OCI-M1 (cell line): ENCODE results near the gene SNX25.
A peak's percentile ranks its signal among the peaks of the same experiment; 100 is the strongest.
"Not testable (repeated sequence)": the region's sequence is repeated elsewhere in the genome, so short reads cannot be mapped to it uniquely, and the experiment has no call there.

Experiments used
- DNase-seq: peaks from one replicate; lab custom pipeline; 2025; lab: John Stamatoyannopoulos, UW

Gene SNX25

DNA sequence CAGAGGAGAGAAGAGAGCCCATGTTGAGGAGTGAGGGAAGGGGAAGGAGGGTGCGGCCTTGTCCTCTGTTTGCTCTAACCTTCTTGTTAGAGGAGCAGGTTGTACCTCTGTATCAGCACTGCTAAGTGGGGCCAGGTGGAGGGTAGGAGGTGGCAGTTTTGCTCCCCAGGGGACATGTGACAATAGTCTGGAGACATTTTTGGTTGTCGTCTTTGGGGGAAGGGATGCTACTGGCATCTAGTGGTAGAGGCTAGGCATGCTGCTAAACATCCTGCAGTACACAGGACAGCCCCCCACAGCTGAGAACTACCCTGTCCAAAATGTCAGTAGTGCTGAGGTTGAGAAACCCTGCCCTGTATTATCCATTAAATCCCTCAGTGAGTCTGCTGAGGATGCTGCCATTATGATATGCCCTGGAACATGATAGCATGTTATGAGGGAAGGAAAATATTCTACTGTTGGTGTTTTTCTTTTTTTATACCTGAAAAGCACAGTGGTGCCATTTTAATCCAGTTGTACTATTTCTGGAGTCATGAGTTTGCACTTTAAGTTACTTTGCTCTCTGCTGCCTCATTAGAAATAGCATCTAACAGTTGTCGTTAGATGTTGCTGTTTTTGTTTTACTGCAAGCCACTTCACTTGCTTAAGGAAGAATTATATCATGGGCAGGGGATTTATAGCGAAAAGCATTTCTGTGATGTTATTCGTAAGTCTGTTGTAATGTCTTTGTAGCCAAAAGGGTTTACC, 95.7 kb downstream of the SNX25 start:
- peak; percentile 64 for DNase-seq

DNA sequence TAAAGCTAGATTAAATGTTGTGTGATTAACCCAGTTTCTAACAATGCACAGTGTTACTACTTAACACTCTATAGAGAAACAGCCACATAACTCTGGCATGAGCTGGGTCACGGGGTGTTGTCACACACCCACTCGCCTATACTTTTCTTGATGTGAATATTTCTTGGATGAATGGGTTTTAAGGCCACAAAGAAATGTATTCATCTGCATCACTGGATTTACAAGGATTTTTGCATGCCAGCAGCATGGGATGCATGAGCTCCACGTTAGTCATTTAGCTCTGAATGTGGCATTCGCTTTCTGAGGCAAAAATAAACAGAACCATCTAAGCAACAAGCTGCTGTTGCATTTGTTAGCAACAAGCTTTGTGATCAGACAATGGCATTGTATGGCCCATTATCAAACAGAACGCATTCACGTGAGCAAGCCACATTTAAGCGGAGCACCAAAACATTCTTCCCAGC, 96.6 kb downstream of the SNX25 start:
- no peak for DNase-seq

DNA sequence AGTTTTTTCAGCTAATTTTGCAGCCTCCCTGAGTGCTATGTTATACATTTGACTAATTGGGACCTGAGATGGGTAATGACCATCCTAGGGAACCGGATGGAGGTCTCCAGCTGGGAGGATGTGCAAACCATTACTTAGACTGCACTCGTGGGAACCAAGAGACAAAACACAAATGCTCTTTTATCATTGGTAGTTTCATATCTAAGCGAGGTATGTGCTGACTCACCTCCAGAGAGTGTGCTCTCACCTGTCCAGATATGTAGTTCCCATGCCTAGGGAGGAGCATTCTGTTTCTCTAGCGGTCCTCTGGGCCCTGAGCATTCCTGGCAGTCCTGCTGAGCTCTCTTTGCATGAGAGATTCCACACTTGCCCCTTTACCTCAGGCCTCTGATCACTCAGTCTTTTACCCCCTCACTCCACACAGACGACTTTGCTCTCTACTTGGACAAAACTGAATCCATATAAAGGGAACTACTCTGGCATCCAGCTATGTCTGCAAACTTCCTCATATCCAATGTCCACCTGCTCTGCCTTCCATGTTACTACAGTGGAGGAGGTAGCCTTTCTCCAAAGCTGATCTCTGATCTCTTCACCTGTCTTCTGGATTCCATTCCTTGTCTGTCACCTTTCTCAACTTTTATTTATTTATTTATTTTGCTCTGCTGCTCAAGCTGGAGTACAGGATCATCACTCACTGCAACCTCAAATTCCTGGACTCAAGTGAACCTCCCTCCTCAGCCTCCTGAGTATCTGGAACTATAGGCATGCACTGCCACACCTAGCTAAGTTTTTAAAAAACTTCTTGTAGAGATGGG, 97.9 kb downstream of the SNX25 start:
- no peak for DNase-seq

DNA sequence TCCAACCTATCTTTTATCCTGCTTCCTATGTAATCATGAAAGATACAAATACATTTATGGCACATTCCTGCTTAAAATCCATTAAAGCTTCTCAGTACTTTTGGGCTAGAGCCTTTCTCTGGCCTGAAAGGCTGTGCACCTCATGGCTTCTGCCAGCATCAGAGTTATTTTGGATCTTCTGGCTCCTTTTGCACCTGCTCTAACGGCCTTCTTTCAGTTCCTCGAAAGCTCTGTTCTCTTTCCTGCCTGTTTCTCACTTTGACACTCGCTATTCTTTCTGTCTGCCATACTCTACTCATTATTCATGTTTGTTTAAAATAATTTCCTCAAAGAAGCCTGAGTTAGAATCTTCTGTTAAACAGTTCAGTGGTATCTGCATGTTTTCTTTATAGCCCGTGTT, 100.4 kb downstream of the SNX25 start:
- DNase-seq, result no peak

DNA sequence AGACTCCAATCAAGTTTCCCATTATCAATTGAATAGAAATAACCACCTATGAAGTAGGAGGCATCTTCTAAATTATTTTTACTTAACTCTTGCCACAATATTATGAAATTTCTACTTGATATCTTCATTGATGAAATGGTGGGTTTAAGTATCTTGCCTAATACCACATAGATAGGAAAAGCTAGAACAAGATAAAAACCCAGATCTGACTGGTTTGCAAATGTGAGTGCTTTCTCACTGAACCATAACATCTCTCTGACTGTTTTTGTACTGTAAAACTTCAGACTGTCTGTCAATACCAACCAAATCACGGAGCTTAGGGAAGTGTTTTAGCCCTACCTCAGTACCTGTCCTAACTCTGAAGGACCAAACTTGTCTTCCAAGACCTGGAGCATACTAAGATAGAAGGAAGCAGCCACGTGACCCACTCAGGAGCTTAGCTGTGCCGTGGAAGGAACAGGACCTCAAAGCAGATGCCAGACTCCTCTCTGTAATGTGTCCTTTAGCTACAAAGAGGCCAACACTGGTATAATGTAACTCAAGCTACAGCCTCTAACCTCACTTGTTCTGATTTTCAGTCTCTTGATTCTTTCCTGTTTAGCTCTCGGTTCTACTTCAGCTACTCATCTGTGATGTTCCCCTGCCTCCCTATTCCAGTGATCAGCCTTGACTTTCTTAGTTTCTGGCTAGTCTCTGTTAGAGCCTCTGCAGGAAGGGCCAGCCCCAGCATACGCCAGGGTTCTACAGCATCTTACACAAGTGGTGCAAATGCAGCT, 101.9 kb downstream of the SNX25 start:
- no peak for DNase-seq

DNA sequence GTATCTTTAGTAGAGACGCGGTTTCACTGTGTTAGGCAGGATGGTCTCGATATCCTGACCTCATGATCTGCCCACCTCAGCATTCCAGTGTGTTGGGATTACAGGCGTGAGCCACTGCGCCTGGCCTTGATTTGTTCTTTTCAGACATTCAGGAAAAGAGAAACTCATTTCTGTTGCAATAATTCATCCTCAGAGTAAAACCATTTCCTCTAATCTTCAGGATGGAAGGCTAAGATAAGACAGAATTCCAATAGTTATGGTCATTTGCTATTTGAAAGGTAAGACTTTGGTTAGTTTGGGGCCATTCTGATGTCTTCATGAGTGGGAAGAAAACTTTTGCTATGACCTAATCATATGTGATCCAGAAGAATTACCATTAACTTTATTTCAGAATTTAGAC, 103.3 kb downstream of the SNX25 start:
- no peak for DNase-seq

DNA sequence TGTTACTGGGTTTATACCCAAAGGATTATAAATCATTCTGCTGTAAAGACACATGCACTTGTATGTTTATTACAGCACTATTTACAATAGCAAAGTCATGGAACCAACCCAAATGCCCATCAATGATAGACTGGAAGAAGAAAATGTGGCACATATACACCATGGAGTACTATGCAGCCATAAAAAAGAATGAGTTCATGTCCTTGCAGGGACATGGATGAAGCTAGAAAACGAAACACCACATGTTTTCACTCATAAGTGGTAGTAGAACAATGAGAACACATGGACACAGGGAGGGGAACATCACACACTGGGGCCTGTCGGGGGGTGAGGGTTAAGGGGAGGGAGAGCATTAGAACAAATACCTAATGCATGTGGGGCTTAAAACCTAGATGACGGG, 108.1 kb downstream of the SNX25 start:
- DNase-seq, result not testable (repeated sequence)

DNA sequence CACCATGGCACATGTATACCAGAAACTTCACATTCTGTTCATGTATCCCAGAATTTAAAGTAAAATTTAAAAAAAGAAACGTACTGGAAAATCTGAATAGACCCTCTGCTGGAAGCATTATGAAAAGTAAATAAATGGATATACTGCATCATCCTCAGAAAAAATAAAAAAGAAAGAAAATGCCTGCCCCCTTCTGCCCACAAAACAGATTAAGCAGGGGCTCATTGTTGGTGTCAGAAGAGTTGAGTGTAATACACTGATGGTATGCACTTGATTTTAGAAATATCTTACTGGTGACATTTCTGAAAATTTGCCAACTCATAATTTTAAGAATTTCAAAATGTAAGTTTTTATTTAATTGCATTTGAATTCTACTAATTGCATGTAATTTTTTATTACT, 108.5 kb downstream of the SNX25 start:
- DNase-seq, result peak; percentile 29

DNA sequence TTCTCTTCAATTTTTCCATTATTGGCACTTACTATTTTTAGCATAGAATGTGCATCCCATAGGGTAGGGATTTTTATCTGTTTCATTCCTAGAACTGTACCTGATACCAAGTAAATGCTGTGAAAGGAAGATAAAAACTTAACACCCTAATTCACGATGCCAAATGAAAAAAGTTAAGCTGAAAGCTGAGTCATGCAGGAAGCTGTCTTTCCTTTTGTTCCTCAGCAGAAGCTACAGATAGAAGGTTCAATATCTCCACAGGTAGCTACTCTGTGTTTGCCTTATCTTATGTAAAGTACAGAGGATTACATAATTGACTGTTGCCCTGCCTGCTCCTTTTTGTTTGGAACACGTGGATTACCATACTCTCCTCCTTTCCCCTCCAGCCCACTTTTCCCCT, 109.3 kb downstream of the SNX25 start:
- DNase-seq, result peak; percentile 83

DNA sequence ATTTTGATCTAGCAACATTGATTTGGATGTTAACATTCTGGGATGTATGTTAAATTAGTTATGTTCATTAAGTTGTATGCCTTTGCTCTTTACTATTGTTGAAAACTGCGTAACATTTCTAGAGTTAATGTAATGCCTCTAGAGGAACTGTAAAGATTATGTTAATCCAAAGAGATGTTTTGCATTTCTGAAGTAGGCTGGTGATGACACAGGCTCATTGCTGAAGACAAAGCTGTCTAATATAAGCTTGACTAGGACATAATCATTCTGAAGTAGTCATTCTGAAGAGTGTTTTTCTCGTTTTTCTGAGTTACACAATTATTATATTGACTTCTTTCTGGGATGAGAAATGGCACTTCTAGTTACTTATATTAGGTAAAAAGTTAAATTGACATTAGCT, 113.4 kb downstream of the SNX25 start:
- DNase-seq, result no peak

DNA sequence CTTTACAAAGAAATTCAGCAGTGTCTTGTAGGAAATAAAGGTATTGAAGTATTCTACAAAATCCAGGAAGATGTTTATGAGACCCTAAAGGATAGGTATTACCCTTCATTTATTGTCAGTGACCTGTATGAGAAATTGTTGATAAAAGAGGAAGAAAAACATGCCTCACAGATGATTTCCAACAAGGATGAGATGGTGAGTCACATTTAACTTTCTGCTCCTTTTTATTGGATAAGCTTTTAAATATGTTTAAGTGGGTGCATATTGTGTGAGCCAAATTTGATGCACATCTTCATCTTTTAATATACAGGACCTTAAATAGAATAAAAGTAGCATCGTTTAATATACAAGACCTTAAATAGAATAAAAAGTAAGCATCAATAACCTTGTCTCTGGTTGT, 114.2 kb downstream of the SNX25 start:
- no peak for DNase-seq

DNA sequence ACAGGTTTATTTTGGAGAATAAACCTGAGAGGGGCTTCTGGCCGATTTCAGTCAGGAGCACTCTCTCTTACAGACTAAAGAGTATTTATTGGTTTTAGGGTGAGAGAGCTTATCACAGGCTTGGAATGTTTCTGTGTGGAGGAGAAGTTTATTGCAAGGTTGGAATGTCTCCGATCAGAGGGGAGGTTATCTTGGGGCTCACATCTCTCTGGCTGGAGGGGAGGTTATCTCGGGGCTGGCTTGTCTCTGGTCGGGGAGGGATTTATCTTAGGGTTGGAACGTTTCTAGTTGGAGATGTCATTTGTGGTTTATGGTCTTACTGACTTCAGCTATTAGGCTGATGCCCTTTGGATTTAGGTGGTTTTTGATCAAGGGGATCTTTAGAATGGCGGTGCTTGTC, 115.0 kb downstream of the SNX25 start:
- not testable (repeated sequence) for DNase-seq

DNA sequence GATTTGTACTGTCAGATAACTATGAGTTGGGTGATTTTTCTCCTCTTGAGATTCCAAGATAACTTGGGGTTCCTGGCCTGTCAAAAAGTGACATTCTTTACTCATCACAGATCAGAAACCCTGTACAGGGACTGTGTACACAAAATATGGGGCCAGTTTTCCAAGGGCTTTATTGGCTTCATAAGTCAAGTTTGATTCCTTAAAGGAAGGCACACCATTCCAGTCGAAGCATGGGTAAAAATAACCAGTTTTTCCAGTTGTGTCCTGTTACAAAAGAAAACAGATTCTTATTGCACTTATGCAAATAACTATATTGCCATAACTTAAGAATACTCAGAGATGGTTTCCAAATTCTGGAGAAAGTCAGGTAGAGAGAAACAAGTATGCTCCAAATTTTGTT, 116.3 kb downstream of the SNX25 start:
- not testable (repeated sequence) for DNase-seq

DNA sequence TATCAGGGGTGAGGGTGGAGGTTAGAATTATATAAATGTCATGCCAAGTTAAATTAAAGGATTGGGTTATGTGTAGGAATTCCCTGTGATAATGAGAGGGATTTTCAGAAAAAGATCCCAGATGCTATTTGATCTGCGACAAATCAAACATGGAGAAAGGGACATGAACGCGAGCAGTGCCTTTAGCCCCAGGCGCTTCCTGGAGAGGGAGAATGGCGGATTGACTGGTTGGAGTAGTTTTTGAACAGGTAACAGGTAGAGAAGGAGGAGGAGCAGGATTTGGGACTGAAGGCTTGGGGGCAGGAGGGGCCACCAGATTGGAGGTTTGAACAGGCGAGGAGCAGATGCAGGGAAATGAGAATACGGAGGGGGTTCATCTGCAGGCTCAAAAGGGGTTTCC, 119.2 kb downstream of the SNX25 start:
- no peak for DNase-seq

DNA sequence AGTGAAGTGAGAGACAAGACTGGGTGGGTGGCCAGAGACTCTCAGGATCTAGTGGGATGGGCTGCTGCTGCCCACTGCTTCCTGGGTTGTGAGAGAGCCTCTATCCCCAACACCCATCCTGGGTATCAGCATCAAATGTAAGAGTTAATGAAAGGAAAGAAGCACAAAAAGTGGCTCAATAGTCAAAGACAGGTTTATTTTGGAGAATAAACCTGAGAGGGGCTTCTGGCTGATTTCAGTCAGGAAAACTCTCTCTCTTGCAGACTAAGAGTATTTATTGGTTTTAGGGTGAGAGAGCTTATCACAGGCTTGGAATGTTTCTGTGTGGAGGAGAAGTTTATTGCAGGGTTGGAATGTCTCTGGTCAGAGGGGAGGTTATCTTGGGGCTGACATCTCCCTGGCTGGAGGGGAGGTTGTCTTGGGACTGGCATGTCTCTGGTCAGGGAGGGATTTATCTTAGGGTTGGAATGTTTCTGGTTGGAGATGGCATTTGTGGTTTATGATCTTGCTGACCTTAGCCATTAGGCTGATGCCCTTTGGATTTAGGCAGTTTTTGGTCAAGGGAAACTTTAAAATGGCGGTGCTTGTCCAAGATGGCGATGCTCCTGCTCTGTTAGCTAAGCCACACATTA, 120.6 kb downstream of the SNX25 start:
- not testable (repeated sequence) for DNase-seq

DNA sequence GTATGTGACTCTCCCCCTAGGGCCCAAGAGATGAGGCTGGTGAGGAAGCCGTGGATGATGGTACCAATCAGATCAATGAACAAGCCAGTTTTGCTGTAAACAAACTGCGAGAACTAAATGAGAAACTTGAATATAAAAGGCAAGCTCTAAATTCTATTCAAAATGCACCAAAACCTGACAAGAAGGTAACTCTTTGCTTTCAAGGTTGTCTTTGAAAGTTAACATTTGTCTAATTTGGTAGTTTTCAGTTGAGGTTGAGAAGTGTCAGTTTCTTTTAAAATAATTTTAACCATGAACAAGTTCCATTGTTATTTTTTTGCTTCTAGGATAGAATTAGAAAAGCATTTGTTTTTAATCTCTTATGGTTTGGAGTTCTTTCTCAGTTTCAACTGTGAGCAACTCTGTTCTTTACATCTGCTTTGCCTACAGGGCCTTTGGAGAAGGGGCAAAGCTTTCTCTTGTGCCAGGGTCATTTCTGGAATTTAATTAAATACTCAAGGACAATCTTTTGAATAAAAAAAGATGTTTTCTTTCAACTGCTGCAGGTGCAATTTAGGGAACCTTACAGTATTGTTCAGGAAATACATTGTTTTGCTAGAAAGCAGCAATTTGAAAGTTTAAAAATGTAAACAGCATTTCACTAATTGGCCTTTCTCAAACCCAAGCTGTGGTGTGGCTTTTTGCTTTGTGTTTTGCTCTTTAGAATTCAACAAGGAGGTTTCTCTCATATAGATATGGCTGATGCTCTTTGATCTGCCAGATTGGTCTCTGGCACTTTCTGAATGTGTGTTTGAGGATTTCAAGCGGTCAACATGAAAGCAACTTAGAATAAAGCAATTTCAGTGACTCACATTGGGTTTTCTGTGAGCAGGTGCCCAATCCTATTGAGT, 123.4 kb downstream of the SNX25 start:
- no peak for DNase-seq

DNA sequence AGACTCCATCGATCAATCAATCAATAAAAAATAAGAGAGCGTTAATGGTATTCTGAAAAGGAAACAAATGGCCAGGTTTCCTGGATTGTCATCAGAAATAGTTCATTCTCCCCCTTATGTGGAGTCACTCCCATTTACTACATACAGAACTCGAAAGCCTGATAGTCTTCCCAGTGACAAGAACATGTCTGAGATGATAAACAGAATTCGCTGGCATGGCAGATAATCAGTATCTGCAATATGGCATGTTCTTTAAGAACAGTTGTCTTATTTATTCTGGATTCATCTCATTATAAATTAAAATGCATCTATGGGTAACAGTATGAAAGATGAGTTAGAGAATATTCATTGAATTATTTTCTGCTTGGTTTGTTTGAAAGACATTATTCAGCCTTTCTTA, 124.9 kb downstream of the SNX25 start:
- DNase-seq, result no peak

DNA sequence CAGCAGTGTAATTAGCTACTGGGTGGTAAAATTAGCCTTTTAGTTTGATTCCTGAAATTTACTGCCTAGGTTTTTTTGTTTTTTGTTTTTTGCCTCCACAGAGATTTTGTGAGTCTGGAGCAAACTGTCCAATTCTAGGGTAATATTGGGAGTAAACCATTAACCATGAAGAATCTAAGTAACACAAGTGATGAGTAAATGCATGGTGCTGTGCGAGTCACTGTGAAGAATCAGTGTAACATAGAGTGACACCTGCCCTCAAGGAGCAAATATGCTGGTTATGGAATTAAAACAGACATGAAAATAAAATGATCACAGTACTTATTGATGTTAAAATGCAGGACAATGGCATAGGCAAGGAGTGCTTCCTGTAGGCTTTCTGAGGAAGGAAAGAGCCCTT, 126.2 kb downstream of the SNX25 start:
- no peak for DNase-seq

DNA sequence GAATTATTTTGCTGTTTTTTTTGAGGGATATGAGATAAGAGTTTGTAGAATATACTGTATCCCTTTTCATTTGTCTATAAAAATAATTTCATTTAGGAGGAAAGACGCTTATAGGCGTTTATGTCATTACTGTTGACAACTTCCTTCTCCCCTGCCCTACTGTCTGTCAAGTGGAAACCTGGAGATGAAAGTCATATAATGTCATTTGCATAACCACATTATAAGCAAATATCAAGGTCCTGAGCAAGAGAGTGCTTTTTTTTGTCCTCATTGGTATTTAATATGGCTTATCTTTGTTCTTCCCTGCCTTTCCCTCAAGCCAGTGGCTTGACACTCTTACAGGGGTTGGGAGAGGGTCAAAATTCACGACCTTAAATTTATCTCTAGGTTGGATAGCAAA, 130.5 kb downstream of the SNX25 start:
- no peak for DNase-seq

DNA sequence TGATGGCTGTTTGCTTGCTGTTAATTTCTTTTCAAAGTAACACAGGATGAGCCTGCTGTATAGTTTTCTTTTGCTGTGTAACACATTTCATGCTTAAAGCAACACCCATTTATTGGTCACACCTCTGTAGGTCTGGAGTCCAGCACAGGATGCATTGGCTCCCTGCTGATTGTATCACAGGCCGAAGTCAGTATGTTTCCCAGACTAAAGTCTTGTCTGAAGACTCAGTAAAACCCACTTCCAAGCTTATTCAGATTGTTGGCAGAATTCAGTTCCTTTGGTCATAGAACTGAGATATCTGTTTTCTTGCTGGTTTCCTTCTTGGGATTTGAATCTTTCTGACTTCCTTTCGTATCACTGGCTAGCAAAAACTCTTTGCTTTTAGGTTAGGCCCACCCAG, 132.0 kb downstream of the SNX25 start:
- DNase-seq, result no peak

DNA sequence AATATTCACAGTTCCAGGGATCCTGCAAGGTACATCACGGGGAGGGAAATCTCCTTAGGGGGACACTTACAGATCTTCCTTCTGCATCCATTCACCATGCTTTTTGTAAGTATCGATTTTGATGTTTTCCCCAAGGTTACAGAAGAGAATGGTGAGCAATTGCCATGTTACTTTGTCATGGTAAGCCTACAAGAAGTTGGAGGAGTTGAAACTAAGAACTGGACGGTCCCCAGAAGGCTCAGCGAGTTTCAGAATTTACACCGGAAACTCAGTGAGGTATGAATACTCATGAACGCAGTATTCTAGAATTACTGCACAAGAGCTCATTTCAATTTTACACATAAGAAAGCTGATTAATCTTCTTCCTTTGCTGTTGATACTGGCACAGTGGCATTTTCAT, 132.4 kb downstream of the SNX25 start:
- no peak for DNase-seq
